SK-N-SH treated with all-trans-retinoic acid at 6 μM for 48 hours (cell line): ENCODE results near the gene SH3PXD2B.

Source experiments
- BACH2 ChIP-seq: fragments of 250-450 bp; sonication (Bioruptor Pico); IDR thresholded peaks from 2 replicates; pipeline ENCODE4 v1.9.0; 2021; ENCODE audit warnings: mild to moderate bottlenecking, borderline replicate concordance
- RARB ChIP-seq: fragments of 250-450 bp; sonication (Bioruptor Pico); IDR thresholded peaks from 2 replicates; pipeline ENCODE4 v1.8.0; 2021; ENCODE audit warnings: mild to moderate bottlenecking, moderate library complexity
- TCF4 ChIP-seq: fragments of 250-450 bp; sonication (Bioruptor Pico); IDR thresholded peaks from 2 replicates; pipeline ENCODE4 v1.8.0; 2021; ENCODE audit warnings: mild to moderate bottlenecking, moderate library complexity, borderline replicate concordance
- ZFP30 ChIP-seq: fragments of 450-650 bp; formaldehyde crosslinking; IDR thresholded peaks from 2 replicates; pipeline ENCODE4 v1.5.0; 2022; ENCODE audit warnings: mild to moderate bottlenecking, moderate library complexity
- ZNF565 ChIP-seq: fragments of 450-650 bp; formaldehyde crosslinking; conservative IDR thresholded peaks from 2 replicates; pipeline ENCODE4 v1.5.0; 2020; ENCODE audit warnings: low read depth, mild to moderate bottlenecking, moderate library complexity
- ZNF8 ChIP-seq: fragments of 450-650 bp; formaldehyde crosslinking; IDR thresholded peaks from 2 replicates; pipeline ENCODE4 v1.5.0; 2020; ENCODE audit warnings: mild to moderate bottlenecking, moderate library complexity
- TF ChIP-seq, protein P1 (sequence below): fragments of 250-450 bp; sonication (Bioruptor Pico); IDR thresholded peaks from 2 replicates; pipeline ENCODE4 v1.8.0; 2021; ENCODE audit warnings: low read depth, mild to moderate bottlenecking, moderate library complexity, borderline replicate concordance
- TF ChIP-seq, protein P2 (sequence below): fragments of 250-450 bp; sonication (Bioruptor Pico); IDR thresholded peaks from 2 replicates; pipeline ENCODE4 v1.8.0; 2020; ENCODE audit warnings: mild to moderate bottlenecking, moderate library complexity, borderline replicate concordance

DNA sequence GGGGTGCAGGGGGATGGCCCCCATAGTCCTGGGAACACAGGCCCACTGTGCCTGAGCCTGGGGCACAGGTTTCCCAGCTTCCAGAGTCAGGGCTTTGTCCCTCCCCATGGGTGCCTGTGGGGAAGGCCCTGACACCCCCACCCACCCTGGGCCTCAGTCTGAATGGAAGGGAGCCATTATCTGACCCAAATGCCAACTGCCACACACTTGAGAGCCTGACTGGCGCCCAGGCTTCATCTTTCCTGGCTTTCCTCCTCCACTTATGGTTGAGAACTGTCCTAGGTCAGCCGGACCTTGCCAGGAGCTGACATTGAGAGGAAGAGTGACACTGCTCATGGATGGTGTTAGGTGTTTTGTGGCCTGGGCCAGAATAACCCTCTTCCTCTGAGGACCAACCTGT lies 24.0 kb downstream of the SH3PXD2B start:
- TF ChIP-seq, protein P1, sequence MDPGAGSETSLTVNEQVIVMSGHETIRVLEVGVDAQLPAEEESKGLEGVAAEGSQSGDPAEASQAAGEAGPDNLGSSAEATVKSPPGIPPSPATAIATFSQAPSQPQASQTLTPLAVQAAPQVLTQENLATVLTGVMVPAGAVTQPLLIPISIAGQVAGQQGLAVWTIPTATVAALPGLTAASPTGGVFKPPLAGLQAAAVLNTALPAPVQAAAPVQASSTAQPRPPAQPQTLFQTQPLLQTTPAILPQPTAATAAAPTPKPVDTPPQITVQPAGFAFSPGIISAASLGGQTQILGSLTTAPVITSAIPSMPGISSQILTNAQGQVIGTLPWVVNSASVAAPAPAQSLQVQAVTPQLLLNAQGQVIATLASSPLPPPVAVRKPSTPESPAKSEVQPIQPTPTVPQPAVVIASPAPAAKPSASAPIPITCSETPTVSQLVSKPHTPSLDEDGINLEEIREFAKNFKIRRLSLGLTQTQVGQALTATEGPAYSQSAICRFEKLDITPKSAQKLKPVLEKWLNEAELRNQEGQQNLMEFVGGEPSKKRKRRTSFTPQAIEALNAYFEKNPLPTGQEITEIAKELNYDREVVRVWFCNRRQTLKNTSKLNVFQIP (CRISPR knock-in tag) = no peak
- TF ChIP-seq ZFP30 (CRISPR knock-in tag) (no peak), ZNF8 (CRISPR knock-in tag) (no peak), RARB (CRISPR knock-in tag) (no peak), TCF4 (CRISPR knock-in tag) (no peak), BACH2 (no peak), ZNF565 (no peak)
- TF ChIP-seq, protein P2, sequence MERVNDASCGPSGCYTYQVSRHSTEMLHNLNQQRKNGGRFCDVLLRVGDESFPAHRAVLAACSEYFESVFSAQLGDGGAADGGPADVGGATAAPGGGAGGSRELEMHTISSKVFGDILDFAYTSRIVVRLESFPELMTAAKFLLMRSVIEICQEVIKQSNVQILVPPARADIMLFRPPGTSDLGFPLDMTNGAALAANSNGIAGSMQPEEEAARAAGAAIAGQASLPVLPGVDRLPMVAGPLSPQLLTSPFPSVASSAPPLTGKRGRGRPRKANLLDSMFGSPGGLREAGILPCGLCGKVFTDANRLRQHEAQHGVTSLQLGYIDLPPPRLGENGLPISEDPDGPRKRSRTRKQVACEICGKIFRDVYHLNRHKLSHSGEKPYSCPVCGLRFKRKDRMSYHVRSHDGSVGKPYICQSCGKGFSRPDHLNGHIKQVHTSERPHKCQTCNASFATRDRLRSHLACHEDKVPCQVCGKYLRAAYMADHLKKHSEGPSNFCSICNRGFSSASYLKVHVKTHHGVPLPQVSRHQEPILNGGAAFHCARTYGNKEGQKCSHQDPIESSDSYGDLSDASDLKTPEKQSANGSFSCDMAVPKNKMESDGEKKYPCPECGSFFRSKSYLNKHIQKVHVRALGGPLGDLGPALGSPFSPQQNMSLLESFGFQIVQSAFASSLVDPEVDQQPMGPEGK (CRISPR knock-in tag) = no peak
